GM19043 (cell line): ENCODE measurements around the gene PGPEP1.

Source experiments
- ATAC-seq: cut with Tn5 transposase; IDR thresholded peaks from one replicate; pipeline ENCODE4 v1.9.1; 2021; ENCODE audit warnings: low read depth; ENCODE audit not compliant: unreplicated experiment

Gene PGPEP1, protein sequence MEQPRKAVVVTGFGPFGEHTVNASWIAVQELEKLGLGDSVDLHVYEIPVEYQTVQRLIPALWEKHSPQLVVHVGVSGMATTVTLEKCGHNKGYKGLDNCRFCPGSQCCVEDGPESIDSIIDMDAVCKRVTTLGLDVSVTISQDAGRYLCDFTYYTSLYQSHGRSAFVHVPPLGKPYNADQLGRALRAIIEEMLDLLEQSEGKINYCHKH

DNA sequence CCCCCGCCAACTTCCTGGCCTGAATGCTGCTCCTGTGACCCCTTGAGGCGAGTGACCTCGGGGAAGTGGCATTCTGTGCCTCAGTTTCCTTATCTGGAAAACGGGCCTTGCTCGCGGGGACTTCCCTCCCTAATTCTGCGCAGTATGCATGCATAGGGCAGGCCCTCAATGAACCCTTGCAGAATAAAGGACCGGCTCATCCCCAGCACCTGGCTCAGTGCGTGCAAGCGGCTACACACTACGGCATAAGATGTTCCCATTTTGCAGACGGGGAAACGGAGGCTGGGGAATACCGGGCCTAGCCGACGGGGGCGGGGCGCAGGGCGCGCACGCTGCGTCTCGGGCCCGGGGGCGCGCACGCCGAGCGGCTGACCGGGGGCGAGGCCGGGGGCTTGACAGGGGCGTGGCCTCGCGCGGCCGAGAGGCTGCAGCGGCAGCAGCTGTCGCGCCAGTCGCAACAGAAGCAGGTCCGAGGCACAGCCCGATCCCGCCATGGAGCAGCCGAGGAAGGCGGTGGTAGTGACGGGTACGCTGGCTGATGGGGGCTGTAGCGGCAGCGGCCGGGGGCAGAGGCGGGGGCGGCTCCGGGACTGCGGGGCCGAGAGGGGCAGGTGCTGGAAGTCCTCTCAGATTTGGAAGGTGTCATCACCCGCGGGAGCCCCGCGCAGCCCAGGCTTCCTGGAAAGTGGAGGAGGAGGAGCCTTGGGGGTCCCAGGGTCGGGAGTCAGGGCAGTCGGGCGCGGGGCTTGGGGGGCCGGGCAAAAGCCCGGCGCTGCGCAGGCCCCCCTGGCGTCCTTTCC lies at the start of gene PGPEP1:
Gene PGPEP1, plus strand, starts transcription at position 409 of the 800 bp plus-strand sequence. Its CDS starts 84 bp downstream, at position 493.
- ATAC-seq = no peak

DNA sequence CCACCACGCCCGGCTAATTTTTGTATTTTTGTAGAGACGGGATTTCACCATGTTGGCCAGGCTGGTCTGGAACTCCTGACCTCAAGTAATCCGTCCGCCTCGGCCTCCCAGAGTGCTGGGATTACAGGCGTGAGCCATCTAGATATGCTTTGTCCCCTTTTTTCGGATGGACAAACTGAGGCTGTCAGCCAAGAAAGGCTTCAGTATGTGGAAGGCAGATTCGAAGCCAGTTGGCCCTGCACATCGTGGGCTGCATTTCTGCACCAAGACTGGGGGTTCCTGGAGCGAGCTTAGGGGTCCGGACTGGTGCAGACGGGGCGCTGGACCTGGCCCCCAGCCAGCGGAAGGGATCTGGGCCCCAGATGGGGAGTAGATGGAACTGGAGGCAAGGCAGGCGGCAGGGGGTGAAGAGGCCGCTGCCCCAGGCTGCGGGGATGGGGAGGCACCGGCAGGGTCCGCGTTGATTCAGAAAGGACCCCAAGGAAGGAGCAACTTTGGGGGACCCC lies 49.3 kb upstream of the PGPEP1 start:
- ATAC-seq = no peak

- no peak for ATAC-seq
Measured at GRCh38 chr19:18291590-18292461, 48.6 kb upstream of the PGPEP1 start.

GRCh38 chr19:18292462-18292809 lies 48.0 kb upstream of the PGPEP1 start:
- no peak for ATAC-seq

GRCh38 chr19:18292810-18293641 lies 47.4 kb upstream of the PGPEP1 start:
- ATAC-seq = no peak

- ATAC-seq = no peak
Measured at GRCh38 chr19:18293642-18294466, 46.5 kb upstream of the PGPEP1 start.

DNA sequence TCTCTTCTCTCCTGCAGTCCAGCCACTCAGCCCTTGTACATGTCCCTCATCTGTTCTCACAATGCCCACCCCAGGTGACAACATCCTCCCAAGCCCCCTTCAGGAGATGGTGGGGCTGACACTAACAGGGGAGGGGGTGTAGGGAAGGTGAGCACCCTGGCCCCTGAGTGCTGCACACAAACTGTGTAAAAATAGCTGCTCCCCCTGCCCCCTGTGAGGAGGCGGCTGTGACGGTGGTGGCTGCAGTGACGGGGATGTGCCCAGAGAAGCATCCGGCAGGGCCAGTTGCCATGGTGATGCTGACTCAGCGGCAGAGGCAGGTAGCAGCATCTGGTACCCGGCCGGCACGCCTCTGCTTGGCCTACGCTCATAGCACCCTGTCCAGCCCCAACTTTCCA lies 45.9 kb upstream of the PGPEP1 start:
- no peak for ATAC-seq

DNA sequence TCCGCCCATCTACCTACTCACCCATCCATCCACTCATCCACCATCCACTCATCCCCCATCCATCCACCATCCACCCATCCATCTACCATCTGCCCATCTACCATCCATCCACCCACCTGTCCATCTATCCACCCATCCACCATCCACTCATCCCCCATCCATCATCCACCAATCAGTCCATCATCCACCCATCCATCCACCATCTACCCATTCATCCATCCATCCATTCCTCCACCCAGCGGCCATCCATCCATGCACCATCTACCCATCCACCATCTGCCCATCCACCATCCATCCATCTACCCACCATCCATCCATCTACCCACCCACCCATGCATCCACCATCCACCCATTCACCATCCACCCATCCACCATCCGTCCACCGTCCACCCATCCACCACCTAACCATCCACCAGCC lies 45.4 kb upstream of the PGPEP1 start:
- ATAC-seq = no peak

GRCh38 chr19:18297308-18297707 lies 43.1 kb upstream of the PGPEP1 start:
- ATAC-seq = no peak

DNA sequence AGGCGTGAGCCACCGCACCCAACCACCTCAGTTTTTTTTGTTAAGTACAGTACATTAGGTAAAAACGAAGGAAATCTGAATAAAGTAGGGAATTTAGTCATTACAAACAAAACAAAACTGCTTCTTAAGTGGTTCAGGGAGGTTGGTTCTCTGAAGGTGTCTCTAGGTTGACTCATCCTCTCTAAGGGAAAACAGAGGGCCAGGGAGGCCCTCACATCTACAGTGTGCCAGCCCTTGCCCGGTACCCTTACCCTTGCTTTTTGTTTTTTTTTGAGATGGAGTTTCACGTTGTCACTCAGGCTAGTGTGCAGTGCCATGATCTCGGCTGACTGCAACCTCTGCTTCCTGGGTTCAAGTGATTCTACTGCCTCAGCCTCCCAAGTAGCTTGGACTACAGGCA lies 41.8 kb upstream of the PGPEP1 start:
- ATAC-seq = no peak

DNA sequence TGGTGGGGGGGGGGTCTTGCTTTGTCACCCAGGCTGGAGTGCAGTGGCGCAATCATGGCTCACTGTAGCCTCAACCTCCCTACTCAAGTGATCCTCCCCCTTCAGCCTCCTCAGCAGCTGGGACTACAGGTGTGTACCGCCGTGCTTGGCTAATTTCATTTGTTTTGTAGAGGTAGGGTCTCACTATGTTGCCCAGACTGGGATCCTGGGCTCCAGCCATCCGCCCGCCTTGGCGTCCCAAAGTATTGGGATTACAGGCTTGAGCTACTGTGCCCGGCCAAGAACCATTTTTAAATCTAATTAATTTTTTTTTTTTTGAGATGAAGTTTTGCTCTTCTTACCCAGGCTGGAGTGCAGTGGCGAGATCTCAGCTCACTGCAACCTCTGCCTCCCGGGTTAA lies 40.7 kb upstream of the PGPEP1 start:
- no peak for ATAC-seq

- ATAC-seq = no peak
Measured at GRCh38 chr19:18300930-18301717, 39.3 kb upstream of the PGPEP1 start.

GRCh38 chr19:18301718-18302111 lies 38.7 kb upstream of the PGPEP1 start:
- ATAC-seq = no peak

DNA sequence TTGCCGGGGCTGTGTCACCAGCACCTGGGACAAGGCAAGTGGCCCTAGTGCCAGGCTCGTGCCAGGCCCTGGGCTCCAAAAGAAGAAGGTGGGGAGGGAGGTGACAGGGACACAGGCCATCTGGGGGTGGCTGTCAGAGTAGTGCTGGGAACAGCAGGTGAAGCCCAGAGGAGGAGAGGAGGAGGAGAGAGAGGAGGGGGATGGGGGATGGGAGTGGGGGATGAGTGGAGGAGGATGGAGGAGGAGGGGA lies 36.3 kb upstream of the PGPEP1 start:
- ATAC-seq = no peak

DNA sequence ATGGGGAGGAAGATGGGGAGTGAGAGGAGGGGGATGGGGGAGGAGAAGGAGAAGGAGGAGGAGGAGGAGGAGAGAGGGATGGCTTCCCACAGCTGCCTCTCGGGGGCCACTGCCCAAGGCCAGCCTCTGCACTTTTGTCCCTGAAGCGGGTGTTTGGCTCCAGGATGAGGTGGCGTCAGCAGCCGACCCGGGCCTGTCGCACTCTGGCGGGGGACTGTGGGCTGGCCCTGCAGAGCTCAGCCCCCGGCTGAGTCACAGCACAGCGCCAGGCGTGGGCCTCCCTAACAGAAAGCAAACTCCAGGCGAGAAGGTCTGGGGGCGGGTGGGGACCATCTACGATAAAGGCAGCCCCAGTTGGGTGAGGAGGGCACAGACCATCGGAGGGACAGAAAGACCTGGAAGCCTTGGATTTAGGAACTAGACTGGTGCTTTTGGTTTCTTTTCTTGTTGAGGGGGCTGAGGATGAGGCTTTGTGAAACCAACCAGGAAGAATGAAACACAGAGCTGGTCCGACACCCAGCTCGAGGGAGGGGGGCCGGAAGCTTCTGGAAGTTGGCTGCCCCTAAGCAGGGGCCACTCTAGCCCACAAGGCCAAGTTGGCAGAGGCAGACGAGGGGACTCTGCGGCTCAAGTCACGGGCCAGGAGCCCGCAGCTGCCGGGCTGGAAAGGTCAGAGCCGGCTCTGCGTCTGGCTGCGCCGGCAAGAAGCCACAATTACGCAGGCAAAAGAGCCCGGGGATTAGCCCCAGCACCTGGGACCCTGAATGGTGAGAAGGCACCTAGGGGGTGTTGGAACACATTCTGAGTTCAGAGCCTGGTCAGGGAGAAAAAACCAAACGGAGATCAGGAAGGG lies 35.7 kb upstream of the PGPEP1 start:
- ATAC-seq = no peak

DNA sequence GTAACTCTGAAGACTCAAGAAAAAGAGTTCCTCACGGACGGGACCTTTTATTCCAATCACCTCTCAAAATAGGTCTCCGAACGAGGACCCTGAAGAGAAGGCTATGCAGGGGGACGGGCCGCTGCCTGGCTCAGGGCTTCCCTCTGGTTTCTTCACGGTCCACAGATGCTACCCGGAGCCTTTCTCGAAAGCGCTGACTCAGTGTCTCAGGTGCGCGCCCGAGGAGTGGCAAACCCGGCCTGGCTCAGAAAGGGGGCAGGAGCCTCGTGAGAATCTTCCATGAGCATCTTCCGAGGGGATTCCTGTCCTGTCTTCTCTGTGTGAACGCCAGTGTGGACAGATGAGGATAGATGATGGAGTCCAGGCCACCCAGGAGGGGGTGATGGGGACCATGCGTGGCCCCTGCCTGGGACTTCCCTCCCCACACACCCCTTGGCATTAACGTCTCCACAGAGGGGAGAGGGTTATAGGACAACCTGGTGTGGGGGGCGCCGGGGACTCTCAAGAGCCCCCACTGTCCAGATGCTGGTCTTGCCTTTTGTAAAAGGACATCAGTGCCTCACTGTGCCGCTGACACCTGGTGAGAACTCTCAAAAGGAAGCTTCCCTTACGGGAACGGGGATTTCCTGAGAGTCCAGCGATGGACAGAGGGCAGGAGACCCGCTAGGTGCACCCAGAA lies 34.0 kb upstream of the PGPEP1 start:
- ATAC-seq = no peak

GRCh38 chr19:18306888-18307260 lies 33.5 kb upstream of the PGPEP1 start:
- no peak for ATAC-seq

- ATAC-seq = no peak
Measured at GRCh38 chr19:18307271-18307681, 33.1 kb upstream of the PGPEP1 start.
